Neural cell (in vitro differentiated cells): ENCODE results near the gene SUN1.

Experiments
- EZH2 ChIP-seq: fragments of 200-600, 300-800 bp; shearing (Covaris generic), sonication (generic); IDR thresholded peaks from 2 replicates; pipeline ENCODE4 v1.6.1; 2014; ENCODE audit warnings: antibody characterized with exemption, low read length, borderline replicate concordance, mild to moderate bottlenecking; ENCODE audit not compliant: insufficient read depth, poor library complexity, severe bottlenecking
- MXI1 ChIP-seq: fragments of 450-650 bp; conservative IDR thresholded peaks from 2 replicates; pipeline ENCODE4 v1.6.1; 2014; ENCODE audit warnings: antibody characterized with exemption, mild to moderate bottlenecking; ENCODE audit not compliant: poor library complexity, severe bottlenecking
- POLR2AphosphoS5 ChIP-seq: IDR thresholded peaks from 2 replicates; pipeline ENCODE4 v1.6.1; 2012
- TF ChIP-seq, protein P1 (sequence below): fragments of 450-650 bp; IDR thresholded peaks from 2 replicates; pipeline ENCODE4 v1.5.1; 2014; ENCODE audit warnings: antibody characterized with exemption, mild to moderate bottlenecking, moderate library complexity; ENCODE audit not compliant: poor library complexity, severe bottlenecking

DNA sequence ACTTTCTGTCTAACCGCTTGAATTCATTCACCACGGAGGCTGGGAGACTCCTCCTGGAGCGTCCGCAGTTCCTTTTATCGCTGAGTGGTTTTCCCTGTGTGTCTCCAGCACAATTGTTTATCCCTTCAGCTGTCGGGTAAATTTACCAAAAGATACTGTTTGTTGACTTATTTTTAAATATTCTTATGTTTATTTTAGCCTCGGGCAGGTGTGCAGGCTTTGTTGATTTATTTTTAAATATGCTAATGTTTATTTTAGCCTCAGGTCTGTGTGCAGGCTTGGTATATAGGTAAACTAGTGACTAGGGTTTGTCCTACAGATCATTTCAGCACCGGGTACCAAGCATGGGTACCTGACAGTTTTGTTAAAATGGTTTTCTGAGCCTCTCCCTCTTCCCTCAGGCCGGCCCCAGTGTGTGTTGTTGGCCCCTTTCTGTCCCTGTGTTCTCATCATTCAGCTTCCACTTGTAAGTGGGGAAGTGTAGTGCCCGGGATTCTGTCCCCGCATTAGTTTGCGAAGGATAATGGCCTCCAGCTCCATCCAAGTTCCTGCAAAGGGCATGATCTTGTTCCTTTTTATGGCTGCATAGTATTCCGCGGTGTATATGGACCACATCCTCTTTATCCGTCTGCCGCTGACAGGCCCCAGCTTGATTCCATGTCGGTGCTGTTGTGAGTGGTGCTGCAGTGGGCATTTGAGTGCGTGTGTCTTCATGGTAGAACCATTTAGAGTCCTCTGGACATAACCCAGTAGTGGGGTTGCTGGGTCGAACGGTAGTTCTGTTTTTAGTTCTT is 49.4 kb downstream of the SUN1 start:
- TF ChIP-seq MXI1, result no peak
- TF ChIP-seq, protein P1, sequence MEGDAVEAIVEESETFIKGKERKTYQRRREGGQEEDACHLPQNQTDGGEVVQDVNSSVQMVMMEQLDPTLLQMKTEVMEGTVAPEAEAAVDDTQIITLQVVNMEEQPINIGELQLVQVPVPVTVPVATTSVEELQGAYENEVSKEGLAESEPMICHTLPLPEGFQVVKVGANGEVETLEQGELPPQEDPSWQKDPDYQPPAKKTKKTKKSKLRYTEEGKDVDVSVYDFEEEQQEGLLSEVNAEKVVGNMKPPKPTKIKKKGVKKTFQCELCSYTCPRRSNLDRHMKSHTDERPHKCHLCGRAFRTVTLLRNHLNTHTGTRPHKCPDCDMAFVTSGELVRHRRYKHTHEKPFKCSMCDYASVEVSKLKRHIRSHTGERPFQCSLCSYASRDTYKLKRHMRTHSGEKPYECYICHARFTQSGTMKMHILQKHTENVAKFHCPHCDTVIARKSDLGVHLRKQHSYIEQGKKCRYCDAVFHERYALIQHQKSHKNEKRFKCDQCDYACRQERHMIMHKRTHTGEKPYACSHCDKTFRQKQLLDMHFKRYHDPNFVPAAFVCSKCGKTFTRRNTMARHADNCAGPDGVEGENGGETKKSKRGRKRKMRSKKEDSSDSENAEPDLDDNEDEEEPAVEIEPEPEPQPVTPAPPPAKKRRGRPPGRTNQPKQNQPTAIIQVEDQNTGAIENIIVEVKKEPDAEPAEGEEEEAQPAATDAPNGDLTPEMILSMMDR, result no peak
- no peak for TF ChIP-seq EZH2
- TF ChIP-seq POLR2AphosphoS5, result no peak
